Activated CD4-positive, alpha-beta T cell treated with anti-CD3 and anti-CD28 coated beads, Interleukin-2, amount 10 ng/mL, durations not matched to agents 24 days and 14 days (primary cell): ENCODE results near the gene GRIK4. TPM values are rescaled to one million over a fixed set of nuclear protein-coding genes. Genes with fewer than 3 reads are reported as not detected.

Experiments used
- DNase-seq: peaks from one replicate; pipeline ENCODE4 v3.0.0; 2022
- H3K27ac Mint-ChIP-seq: one replicate; pipeline ENCODE4 v1.8.0; 2022; ENCODE audit warnings: mild to moderate bottlenecking, mixed read lengths
- H3K27me3 Mint-ChIP-seq: one replicate; pipeline ENCODE4 v1.8.0; 2022; ENCODE audit warnings: mixed read lengths
- H3K36me3 Mint-ChIP-seq: one replicate; pipeline ENCODE4 v1.8.0; 2022; ENCODE audit warnings: low read depth, mild to moderate bottlenecking, mixed read lengths
- H3K4me1 Mint-ChIP-seq: one replicate; pipeline ENCODE4 v1.8.0; 2021; ENCODE audit warnings: mixed read lengths
- H3K4me3 Mint-ChIP-seq: one replicate; pipeline ENCODE4 v1.8.0; 2022; ENCODE audit warnings: mild to moderate bottlenecking, moderate library complexity, mixed read lengths
- H3K9me3 Mint-ChIP-seq: one replicate; pipeline ENCODE4 v1.8.0; 2021; ENCODE audit warnings: mixed read lengths
- intact Hi-C: fragments of 100-400 bp; cut with micrococcal nuclease; formaldehyde crosslinking; loops from one replicate; pipeline ENCODE4 v1.15.1; 2023
- total RNA-seq: library from RNA; stranded (reverse); gene quantifications from 2 replicates; pipeline ENCODE4 v1.2.3, GENCODE V29; 2022

GRIK4 gene
- total RNA-seq, 1 donor from 2014 or later: 0.09 TPM

GRCh38 chr11:120974466-120974865, 462.9 kb downstream of the GRIK4 start:
- Mint-ChIP-seq H3K9me3 (no peaks in the 10 kb centered on the region), H3K27ac (no peak overlapping the region), H3K27me3 (peaks cover 30% of the 10 kb centered on the region), H3K4me1 (no peaks in the 10 kb centered on the region), H3K36me3 (no peaks in the 10 kb centered on the region), H3K4me3 (no peak overlapping the region)
- intact Hi-C loops: no loop called here
- DNase-seq: no peak

- Mint-ChIP-seq H3K9me3 (no peaks in the 10 kb centered on the region), H3K4me1 (no peaks in the 10 kb centered on the region), H3K27me3 (peaks cover 31% of the 10 kb centered on the region), H3K36me3 (no peaks in the 10 kb centered on the region), H3K4me3 (no peak overlapping the region), H3K27ac (no peak overlapping the region)
- no peak for DNase-seq
- intact Hi-C loops: no loop called here
Measured at GRCh38 chr11:120974965-120975364, 463.4 kb downstream of the GRIK4 start.

- peaks cover 37% of the 10 kb centered on the region for H3K27me3 Mint-ChIP-seq
- no peaks in the 10 kb centered on the region for H3K9me3 Mint-ChIP-seq
- H3K36me3 Mint-ChIP-seq: no peaks in the 10 kb centered on the region
- DNase-seq: no peak
- H3K4me1 Mint-ChIP-seq: no peaks in the 10 kb centered on the region
- intact Hi-C loops: no loop called here
- no peak overlapping the region for H3K27ac Mint-ChIP-seq
- no peak overlapping the region for H3K4me3 Mint-ChIP-seq
Measured at GRCh38 chr11:120977266-120978137, 466.0 kb downstream of the GRIK4 start.

GRCh38 chr11:120978701-120979100, 467.2 kb downstream of the GRIK4 start:
- no peaks in the 10 kb centered on the region for H3K4me1 Mint-ChIP-seq
- DNase-seq: no peak
- H3K9me3 Mint-ChIP-seq: no peaks in the 10 kb centered on the region
- peaks cover 44% of the 10 kb centered on the region for H3K27me3 Mint-ChIP-seq
- H3K27ac Mint-ChIP-seq: no peak overlapping the region
- H3K36me3 Mint-ChIP-seq: no peaks in the 10 kb centered on the region
- H3K4me3 Mint-ChIP-seq: no peak overlapping the region
- intact Hi-C loops: no loop called here

GRCh38 chr11:120985718-120986569, 474.4 kb downstream of the GRIK4 start:
- Mint-ChIP-seq H3K4me1 (peaks cover 8% of the 10 kb centered on the region), H3K9me3 (no peaks in the 10 kb centered on the region), H3K27ac (no peak overlapping the region), H3K36me3 (no peaks in the 10 kb centered on the region), H3K4me3 (peak overlapping the region; percentile 74), H3K27me3 (peaks cover 51% of the 10 kb centered on the region)
- peak; percentile 83 for DNase-seq
- intact Hi-C loops: no loop called here

GRCh38 chr11:120988603-120989002, 477.1 kb downstream of the GRIK4 start:
- no peak overlapping the region for H3K4me3 Mint-ChIP-seq
- H3K4me1 Mint-ChIP-seq: peaks cover 8% of the 10 kb centered on the region
- H3K36me3 Mint-ChIP-seq: no peaks in the 10 kb centered on the region
- DNase-seq: no peak
- peaks cover 37% of the 10 kb centered on the region for H3K27me3 Mint-ChIP-seq
- no peak overlapping the region for H3K27ac Mint-ChIP-seq
- intact Hi-C loops: no loop called here
- H3K9me3 Mint-ChIP-seq: no peaks in the 10 kb centered on the region

GRCh38 chr11:120991830-120992686, 480.5 kb downstream of the GRIK4 start:
- Mint-ChIP-seq H3K36me3 (no peaks in the 10 kb centered on the region), H3K27ac (no peak overlapping the region), H3K4me1 (peaks cover 2% of the 10 kb centered on the region), H3K9me3 (no peaks in the 10 kb centered on the region), H3K27me3 (peaks cover 24% of the 10 kb centered on the region), H3K4me3 (no peak overlapping the region)
- intact Hi-C loops: no loop called here
- DNase-seq: no peak

- Mint-ChIP-seq H3K4me3 (no peak overlapping the region), H3K27me3 (peaks cover 16% of the 10 kb centered on the region), H3K9me3 (no peaks in the 10 kb centered on the region), H3K4me1 (peaks cover 2% of the 10 kb centered on the region), H3K36me3 (no peaks in the 10 kb centered on the region), H3K27ac (no peak overlapping the region)
- intact Hi-C loops: no loop called here
- DNase-seq: no peak
Measured at GRCh38 chr11:120994091-120994859, 482.7 kb downstream of the GRIK4 start.

GRCh38 chr11:120995184-120995583, 483.6 kb downstream of the GRIK4 start:
- intact Hi-C loops: no loop called here
- Mint-ChIP-seq H3K27me3 (peaks cover 14% of the 10 kb centered on the region), H3K4me3 (no peak overlapping the region), H3K27ac (no peak overlapping the region), H3K4me1 (peaks cover 2% of the 10 kb centered on the region), H3K36me3 (no peaks in the 10 kb centered on the region), H3K9me3 (no peaks in the 10 kb centered on the region)
- DNase-seq: no peak

GRCh38 chr11:120996973-120997372, 485.4 kb downstream of the GRIK4 start:
- Mint-ChIP-seq H3K27me3 (peaks cover 12% of the 10 kb centered on the region), H3K27ac (no peak overlapping the region), H3K9me3 (no peaks in the 10 kb centered on the region), H3K4me1 (peaks cover 2% of the 10 kb centered on the region), H3K36me3 (no peaks in the 10 kb centered on the region), H3K4me3 (no peak overlapping the region)
- no peak for DNase-seq
- intact Hi-C loops: no loop called here

GRCh38 chr11:120998581-120998980, 487.0 kb downstream of the GRIK4 start:
- Mint-ChIP-seq H3K36me3 (no peaks in the 10 kb centered on the region), H3K9me3 (no peaks in the 10 kb centered on the region), H3K4me3 (no peak overlapping the region), H3K27ac (no peak overlapping the region), H3K27me3 (peaks cover 18% of the 10 kb centered on the region), H3K4me1 (peaks cover 2% of the 10 kb centered on the region)
- intact Hi-C loops: no loop called here
- no peak for DNase-seq

- peaks cover 15% of the 10 kb centered on the region for H3K27me3 Mint-ChIP-seq
- H3K4me3 Mint-ChIP-seq: no peak overlapping the region
- intact Hi-C loops: no loop called here
- no peaks in the 10 kb centered on the region for H3K36me3 Mint-ChIP-seq
- DNase-seq: no peak
- peaks cover 10% of the 10 kb centered on the region for H3K9me3 Mint-ChIP-seq
- H3K4me1 Mint-ChIP-seq: no peaks in the 10 kb centered on the region
- no peak overlapping the region for H3K27ac Mint-ChIP-seq
Measured at GRCh38 chr11:121004206-121004840, 492.8 kb downstream of the GRIK4 start.

GRCh38 chr11:121006922-121007321, 495.4 kb downstream of the GRIK4 start:
- DNase-seq: no peak
- Mint-ChIP-seq H3K9me3 (peaks cover 10% of the 10 kb centered on the region), H3K27me3 (peaks cover 21% of the 10 kb centered on the region), H3K4me1 (no peaks in the 10 kb centered on the region), H3K4me3 (no peak overlapping the region), H3K36me3 (no peaks in the 10 kb centered on the region), H3K27ac (no peak overlapping the region)
- intact Hi-C loops: no loop called here
